ENCODE results near the gene PPM1E. TPM values are rescaled to one million over a fixed set of nuclear protein-coding genes. Genes with fewer than 3 reads are reported as not detected.

The PPM1E gene
- 0.03 to 0.07 TPM (median 0.03 TPM) in 5 replicates for total RNA-seq (2022; extraction: Qiagen RNA extraction)

DNA sequence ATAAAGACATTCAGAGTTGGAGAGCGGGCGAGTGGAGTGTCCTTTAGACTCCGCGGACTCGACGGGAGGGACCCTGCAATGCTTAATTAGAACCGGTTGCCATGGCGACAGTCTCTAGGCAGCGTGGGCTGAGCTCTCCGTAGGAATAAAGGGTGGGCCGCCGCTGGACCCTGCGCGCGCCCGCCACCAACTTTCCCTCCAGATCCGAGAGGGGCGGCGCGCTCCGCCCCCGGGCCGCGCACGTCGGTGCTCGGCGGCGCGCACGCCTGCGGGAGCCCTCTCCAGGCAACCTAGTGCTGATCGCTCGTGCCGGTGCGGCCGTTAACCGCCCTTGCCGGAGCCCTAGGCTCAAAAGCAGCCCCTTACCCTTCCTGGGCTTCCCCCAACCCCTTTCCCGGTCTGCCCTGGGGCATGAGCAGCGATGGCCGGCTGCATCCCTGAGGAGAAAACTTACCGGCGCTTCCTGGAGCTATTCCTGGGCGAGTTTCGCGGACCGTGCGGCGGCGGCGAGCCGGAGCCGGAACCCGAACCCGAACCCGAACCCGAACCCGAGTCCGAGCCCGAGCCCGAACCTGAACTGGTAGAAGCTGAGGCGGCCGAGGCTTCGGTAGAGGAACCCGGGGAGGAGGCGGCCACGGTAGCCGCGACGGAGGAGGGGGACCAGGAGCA is at the start of gene PPM1E:
Gene PPM1E, plus strand, starts transcription at position 278 of the 669 bp plus-strand sequence.

Other genes starting within 250 kb of the PPM1E start
- 7.3 to 12.3 TPM (median 9.4 TPM) in 5 replicates for gene MTMR4, start 241.2 kb upstream of the PPM1E start, total RNA-seq (2022; extraction: Qiagen RNA extraction)
- gene TEX14, start 63.8 kb upstream of the PPM1E start, total RNA-seq (2022; extraction: Qiagen RNA extraction): 0.16 to 0.50 TPM (median 0.16 TPM) in 5 replicates
- 49.3 to 61.9 TPM (median 55.1 TPM) in 5 replicates for gene RAD51C, start 63.3 kb upstream of the PPM1E start, total RNA-seq (2022; extraction: Qiagen RNA extraction)